NB4 (cell line): Measurements from ENCODE around the gene TSPYL1.
A peak's percentile ranks its signal among the peaks of the same experiment; 100 is the strongest.

Experiments
- DNase-seq: peaks from one replicate; pipeline ENCODE4 v3.0.0; 2010; ENCODE audit warnings: low read depth
- H3K4me3 ChIP-seq: one replicate; pipeline ENCODE4 v1.5.1; 2011; ENCODE audit warnings: mild to moderate bottlenecking, low read depth, low read length, moderate library complexity
- CTCF ChIP-seq: IDR thresholded peaks from one replicate; pipeline ENCODE4 v1.5.1; 2012; ENCODE audit warnings: low read depth, low read length
- MAX ChIP-seq: IDR thresholded peaks from 2 replicates; pipeline ENCODE4 v1.6.1; 2011; ENCODE audit warnings: low read depth, low read length
- MYC ChIP-seq: IDR thresholded peaks from 2 replicates; pipeline ENCODE4 v1.6.1; 2011; ENCODE audit warnings: low read depth, low read length
- POLR2A ChIP-seq: IDR thresholded peaks from 2 replicates; pipeline ENCODE4 v1.6.1; 2011; ENCODE audit warnings: mild to moderate bottlenecking; ENCODE audit not compliant: insufficient read length; ENCODE audit errors: extremely low read depth

The TSPYL1 gene

GRCh38 chr6:116279232-116280160 lies at the start of gene TSPYL1:
TSS of gene TSPYL1 (minus strand) at chr6:116279930. CDS start at chr6:116279830, 100 bp downstream.
- TF ChIP-seq POLR2A = peak; percentile 91
- TF ChIP-seq MYC = peak; percentile 52
- TF ChIP-seq MAX = peak; percentile 51; the same call in 1 of the 2 replicates
- TF ChIP-seq CTCF = no peak
- peak within 1 kb of the TSS; percentile 86 for H3K4me3 ChIP-seq
- peak; percentile 97 for DNase-seq

- no peak for DNase-seq
- H3K4me3 ChIP-seq = no peak overlapping the region
- TF ChIP-seq MYC = no peak
- no peak for TF ChIP-seq POLR2A
- no peak for TF ChIP-seq MAX
- no peak for TF ChIP-seq CTCF
Measured at GRCh38 chr6:116329156-116329555, 49.4 kb upstream of the TSPYL1 start.

- TF ChIP-seq MAX (no peak), CTCF (no peak), MYC (no peak), POLR2A (no peak)
- H3K4me3 ChIP-seq = no peak overlapping the region
- no peak for DNase-seq
Measured at GRCh38 chr6:116328528-116328903, 48.8 kb upstream of the TSPYL1 start.

- H3K4me3 ChIP-seq = no peak overlapping the region
- no peak for DNase-seq
- TF ChIP-seq CTCF = no peak
Measured at GRCh38 chr6:116327803-116328527, 48.2 kb upstream of the TSPYL1 start.

GRCh38 chr6:116326996-116327395 lies 47.3 kb upstream of the TSPYL1 start:
- TF ChIP-seq CTCF (no peak), MAX (no peak), POLR2A (no peak), MYC (no peak)
- no peak overlapping the region for H3K4me3 ChIP-seq
- no peak for DNase-seq
